Gastroesophageal sphincter (tissue), 3 donors: ENCODE measurements around the gene RNF144A.

ENCODE experiments used
- CTCF ChIP-seq, 4 experiments: fragments of 200-600 bp in 2 of 4; fragments of 450-650 bp in 2 of 4; sonication (generic) in 1 of 4; IDR thresholded peaks; one replicate each; pipeline ENCODE4 v1.5.1; 2017 to 2019; ENCODE audit warnings: antibody characterized with exemption in 4 of 4, mild to moderate bottlenecking in 2 of 4, moderate library complexity in 2 of 4
- POLR2A ChIP-seq, 2 donors: fragments of 450-650 bp; IDR thresholded peaks; one replicate each; pipeline ENCODE4 v1.6.1; 2017; ENCODE audit warnings: antibody characterized with exemption in 2 of 2, mild to moderate bottlenecking in 2 of 2, moderate library complexity in 1 of 2
- POLR2AphosphoS5 ChIP-seq: sonication (generic); formaldehyde crosslinking; IDR thresholded peaks from one replicate; pipeline ENCODE4 v1.6.1; 2017; ENCODE audit warnings: antibody characterized with exemption

DNA sequence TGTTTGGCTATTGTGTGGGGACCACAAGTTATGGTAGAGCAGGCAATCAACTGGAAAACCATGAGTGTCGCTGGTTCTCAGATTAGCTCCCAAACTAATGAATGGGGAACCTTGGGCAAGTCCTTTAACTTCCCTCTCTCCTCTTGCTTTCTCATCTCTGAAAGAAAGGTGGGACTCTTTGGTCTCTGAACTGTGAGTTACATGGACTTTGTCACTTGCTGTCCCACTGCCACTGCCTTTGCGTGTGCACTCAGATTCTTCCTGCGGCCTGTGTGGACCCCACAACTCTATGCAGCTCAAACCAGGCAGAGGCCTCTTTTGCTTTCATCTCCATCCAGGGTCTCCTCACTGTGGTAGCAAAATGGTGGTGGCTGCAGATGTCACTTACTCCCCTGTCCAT lies 86.7 kb downstream of the RNF144A start:
- TF ChIP-seq CTCF (IDR thresholded peaks at IDR 0.05) (no peak), POLR2A (IDR thresholded peaks at IDR 0.05) (no peak), POLR2AphosphoS5 (no peak)
